HL-60 (cell line): Measurements from ENCODE around the gene RALGAPB.

Experiments used
- CTCF ChIP-seq: IDR thresholded peaks from one replicate; pipeline ENCODE4 v1.5.1; 2011; ENCODE audit warnings: low read length, control low read depth, inconsistent platforms; ENCODE audit not compliant: insufficient read depth
- POLR2AphosphoS5 ChIP-seq: IDR thresholded peaks from 2 replicates; pipeline ENCODE4 v1.6.1; 2012; ENCODE audit warnings: low read depth

- TF ChIP-seq CTCF (no peak), POLR2AphosphoS5 (no peak)
Measured at GRCh38 chr20:38600057-38600456, 127.4 kb downstream of the RALGAPB start.
